Fibroblast of pulmonary artery (primary cell): ENCODE measurements around the gene SDHB.

Source experiments
- DNase-seq: peaks from one replicate; pipeline ENCODE4 v3.0.0-alpha.2; 2010; ENCODE audit warnings: low read depth
- H3K4me3 ChIP-seq: replicated peaks from 2 replicates; pipeline ENCODE4 v1.5.1; 2011; ENCODE audit warnings: low read depth, mild to moderate bottlenecking, control low read depth, low read length, moderate library complexity
- TF ChIP-seq, protein P1 (sequence below): IDR thresholded peaks from 2 replicates; pipeline ENCODE4 v1.5.1; 2011; ENCODE audit warnings: mild to moderate bottlenecking, control low read depth, low read length, inconsistent platforms; ENCODE audit errors: missing control alignments

SDHB gene

DNA sequence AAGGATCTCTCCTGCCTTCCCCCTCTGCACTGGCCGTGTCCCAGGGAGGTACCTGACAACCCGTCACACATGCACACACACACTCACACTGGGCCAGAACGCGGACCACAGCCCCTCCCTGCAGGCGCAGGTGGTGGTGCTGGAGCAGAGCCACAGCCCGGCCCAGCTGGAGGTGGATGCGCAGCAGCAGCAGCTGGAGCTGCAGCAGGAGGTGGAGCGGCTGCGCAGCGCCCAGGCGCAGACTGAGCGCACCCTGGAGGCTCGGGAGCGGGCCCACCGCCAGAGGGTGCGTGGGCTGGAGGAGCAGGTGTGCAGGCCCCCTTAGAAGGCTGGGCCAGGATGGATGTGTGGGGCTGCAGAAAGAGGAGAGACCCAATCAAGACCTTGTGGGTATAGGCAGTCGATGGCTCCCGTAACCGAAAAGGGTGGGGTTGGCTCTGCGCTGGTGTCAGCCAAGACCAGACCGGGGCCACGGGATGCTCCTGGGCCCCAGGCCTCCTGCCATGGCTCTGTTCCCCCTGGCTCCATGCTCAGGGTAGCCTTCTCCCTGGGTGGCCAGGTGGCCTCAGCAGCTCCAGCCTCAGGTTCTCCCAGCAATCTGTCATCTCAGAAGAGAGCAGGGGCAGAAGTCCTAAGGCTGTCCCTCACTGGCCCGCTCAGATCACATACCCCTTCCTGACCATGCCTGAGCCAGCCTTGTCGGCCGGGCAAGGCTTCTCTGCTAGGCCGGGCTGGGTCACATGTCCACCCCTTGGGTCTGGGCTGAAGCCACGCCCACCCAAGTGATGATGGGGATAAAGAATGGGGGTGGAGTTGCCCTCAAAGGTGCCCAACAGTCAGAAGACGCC lies 82.3 kb downstream of the SDHB start:
- no peak for DNase-seq
- TF ChIP-seq, protein P1, sequence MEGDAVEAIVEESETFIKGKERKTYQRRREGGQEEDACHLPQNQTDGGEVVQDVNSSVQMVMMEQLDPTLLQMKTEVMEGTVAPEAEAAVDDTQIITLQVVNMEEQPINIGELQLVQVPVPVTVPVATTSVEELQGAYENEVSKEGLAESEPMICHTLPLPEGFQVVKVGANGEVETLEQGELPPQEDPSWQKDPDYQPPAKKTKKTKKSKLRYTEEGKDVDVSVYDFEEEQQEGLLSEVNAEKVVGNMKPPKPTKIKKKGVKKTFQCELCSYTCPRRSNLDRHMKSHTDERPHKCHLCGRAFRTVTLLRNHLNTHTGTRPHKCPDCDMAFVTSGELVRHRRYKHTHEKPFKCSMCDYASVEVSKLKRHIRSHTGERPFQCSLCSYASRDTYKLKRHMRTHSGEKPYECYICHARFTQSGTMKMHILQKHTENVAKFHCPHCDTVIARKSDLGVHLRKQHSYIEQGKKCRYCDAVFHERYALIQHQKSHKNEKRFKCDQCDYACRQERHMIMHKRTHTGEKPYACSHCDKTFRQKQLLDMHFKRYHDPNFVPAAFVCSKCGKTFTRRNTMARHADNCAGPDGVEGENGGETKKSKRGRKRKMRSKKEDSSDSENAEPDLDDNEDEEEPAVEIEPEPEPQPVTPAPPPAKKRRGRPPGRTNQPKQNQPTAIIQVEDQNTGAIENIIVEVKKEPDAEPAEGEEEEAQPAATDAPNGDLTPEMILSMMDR, result no peak
- H3K4me3 ChIP-seq, result no peak overlapping the region

DNA sequence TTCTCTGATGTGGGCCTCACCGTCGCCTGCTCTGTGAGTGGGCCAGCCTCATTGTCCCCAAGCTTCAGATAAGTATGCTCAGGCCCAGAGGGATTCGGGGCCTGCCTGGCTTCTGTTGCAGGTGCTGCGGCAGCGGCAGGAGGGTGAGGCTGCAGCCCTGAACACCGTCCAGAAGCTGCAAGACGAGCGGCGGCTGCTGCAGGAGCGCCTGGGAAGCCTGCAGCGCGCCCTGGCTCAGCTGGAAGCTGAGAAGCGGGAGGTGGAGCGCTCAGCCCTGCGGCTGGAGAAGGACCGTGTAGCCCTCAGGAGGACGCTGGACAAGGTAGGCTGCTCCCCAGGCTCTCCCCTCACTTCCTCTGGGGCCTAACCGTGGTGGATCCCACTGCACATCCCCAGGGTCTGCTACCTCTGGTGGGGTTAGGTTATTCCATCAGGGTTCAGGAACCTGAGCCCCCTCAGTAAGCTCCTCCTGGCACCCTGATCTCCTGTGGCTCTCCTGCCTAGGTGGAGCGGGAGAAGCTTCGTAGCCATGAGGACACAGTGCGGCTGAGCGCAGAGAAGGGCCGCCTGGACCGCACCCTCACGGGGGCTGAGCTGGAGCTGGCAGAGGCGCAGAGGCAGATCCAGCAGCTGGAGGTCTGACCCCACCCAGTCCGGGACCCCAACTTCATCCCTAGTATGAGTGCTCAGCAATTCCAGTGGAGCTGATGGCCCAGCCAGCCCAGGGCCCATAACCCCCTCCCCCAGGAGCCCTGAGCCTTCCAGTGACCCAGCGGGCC lies 83.5 kb downstream of the SDHB start:
- DNase-seq, result no peak
- H3K4me3 ChIP-seq, result no peak overlapping the region
- TF ChIP-seq, protein P1, result no peak

DNA sequence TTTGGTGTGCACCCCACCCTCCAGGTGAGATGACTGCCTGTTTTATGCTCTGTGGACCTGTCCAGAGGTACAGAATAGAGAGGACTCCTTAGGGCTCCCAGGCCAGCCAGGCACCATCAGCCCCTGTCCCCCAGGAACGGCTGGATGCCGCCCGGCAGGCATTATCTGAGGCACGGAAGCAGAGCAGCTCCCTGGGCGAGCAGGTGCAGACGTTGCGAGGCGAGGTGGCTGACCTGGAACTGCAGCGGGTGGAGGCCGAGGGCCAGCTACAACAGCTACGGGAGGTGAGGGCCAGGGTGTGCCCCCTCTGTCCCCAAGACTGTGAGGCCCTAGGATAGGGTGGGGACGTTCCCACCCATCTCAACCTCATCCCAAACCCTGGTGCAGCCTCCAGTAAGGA lies 84.2 kb downstream of the SDHB start:
- no peak overlapping the region for H3K4me3 ChIP-seq
- TF ChIP-seq, protein P1, result no peak
- DNase-seq, result no peak

DNA sequence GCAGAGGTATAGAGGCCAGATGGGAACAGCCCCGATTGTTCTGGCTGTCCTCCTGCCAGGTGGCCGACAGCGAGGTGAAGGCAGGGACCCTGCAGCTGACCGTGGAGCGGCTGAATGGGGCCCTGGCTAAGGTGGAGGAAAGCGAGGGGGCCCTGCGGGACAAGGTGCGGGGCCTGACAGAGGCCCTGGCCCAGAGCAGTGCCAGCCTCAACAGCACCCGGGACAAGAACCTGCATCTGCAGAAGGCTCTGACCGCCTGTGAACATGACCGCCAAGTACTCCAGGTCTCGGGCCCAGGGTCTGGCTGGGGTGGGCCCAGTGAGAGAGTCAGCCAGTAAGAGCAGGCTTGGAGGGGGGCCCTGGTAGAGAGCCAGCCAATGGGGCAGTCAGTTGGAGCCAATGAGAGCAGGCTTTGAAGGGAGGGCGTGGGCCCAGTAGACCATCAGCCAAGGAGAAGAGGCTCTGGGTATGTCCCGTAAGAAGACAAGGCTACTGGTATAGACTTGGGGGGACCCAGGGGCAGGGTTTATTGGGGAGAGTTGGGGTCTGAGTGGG lies 84.7 kb downstream of the SDHB start:
- TF ChIP-seq, protein P1, result no peak
- DNase-seq, result no peak
- H3K4me3 ChIP-seq, result no peak overlapping the region
